SK-MEL-5 (cell line): ENCODE results near the gene AK8. TPM values are rescaled to one million over a fixed set of nuclear protein-coding genes. Genes with fewer than 3 reads are reported as not detected.
"Not testable (repeated sequence)": the region's sequence is repeated elsewhere in the genome, so short reads cannot be mapped to it uniquely, and the experiment has no call there.

ENCODE experiments used
- DNase-seq: peaks from one replicate; pipeline ENCODE4 v3.0.0-alpha.2; 2016; ENCODE audit warnings: low read depth, low spot score
- in situ Hi-C: cut with HindIII; loops from 2 replicates; pipeline ENCODE4 v1.10.0; 2016; ENCODE audit warnings: low sequenced_read_pairs, high pct_unique_total_duplicates, low pct_unique_long_range_greater_than_20kb
- total RNA-seq: library from RNA; depleted of rRNA; stranded (reverse); fragments of >200 nt; shearing (Covaris generic); gene quantifications from 2 replicates; pipeline ENCODE4 v1.2.3, GENCODE V29; 2014

The AK8 gene
- total RNA-seq, 1 experiment from 2014 or later = 0.21 TPM

DNA sequence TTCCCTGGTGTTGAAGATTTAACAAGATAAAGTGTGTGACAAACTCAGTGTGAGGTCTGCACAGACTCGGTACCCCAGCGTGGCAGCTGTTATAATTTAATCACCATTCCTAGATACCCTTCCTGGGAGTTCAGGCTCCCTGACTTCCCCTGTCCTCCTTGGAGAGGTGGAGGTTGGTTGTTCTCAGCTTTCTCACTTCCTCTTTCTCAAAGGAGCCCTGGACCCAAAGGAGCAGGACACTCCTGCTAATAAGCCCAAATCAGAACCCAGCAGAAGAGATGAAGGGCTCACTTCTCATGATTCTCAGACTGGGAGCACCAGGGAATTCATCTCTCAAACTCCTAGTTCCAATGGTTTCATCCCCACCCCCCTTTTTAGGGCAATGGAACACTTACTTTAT, 149.6 kb downstream of the AK8 start:
- no peak for DNase-seq
- in situ Hi-C loops = no loop called here

DNA sequence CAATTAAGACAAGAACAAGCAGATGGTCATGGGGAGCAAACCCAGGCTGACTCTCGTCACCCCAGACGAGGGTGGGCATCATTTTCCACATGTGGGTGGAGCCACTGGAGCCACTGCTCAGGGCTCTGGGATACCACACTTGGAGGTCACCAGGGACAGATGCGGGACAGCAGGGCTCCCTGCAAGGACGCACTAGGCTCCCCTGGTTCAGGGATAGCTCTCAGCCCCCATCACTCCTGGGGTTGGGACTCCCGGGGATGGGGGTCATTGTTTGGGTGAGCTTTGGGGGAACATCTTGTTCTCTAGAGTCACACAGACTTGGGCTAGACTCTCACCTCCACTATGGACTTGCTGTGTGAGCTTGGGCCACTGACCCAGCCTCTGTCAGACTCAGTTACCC, 150.0 kb downstream of the AK8 start:
- in situ Hi-C loops = no loop called here
- no peak for DNase-seq

DNA sequence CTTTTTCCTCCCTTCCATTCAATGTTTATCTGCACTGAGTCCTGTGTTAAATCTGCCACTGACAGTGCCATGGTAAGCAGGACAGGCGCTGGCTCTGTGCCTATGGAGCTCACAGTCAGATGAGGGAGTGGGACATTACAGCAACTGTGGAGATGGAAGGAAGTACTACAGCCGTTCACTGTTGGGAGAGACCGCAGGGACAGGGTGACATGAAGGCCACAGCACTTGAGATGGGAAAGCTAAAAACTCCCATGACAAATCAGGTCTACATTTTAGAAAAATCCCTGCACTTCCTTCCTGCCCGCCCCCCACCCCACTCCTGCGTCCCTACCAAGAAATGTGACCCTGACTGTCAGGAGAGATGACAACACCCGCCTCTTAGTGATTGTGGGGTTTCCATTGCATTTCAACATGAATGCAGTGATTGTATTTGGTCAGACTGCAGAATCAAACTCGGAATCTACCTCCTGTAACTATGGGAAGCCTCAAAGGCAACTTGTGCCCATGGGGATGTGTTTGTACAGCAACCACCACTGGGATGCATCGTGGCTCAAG, 151.4 kb downstream of the AK8 start:
- DNase-seq = peak; percentile 20
- in situ Hi-C loops = no loop called here

DNA sequence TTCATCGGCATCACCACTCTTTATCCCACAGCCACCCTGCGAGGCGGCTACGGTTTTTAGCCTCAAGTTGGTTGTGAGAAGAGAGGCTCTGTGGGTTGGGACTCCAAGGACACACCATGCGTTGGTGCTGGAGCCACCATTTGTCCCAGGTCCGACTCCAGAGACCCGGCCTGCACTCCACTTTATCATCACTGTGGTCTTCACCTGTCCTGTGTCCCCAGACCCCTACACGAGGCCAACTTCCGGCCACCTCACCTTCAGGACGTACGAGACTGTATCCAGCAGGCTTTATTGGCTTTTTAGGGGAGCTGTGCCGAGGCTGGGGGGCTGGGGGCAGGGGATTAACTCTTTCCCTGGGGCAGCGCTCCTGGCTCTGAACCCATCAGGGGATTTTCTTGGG, 152.8 kb downstream of the AK8 start:
- no peak for DNase-seq
- in situ Hi-C loops = no loop called here

DNA sequence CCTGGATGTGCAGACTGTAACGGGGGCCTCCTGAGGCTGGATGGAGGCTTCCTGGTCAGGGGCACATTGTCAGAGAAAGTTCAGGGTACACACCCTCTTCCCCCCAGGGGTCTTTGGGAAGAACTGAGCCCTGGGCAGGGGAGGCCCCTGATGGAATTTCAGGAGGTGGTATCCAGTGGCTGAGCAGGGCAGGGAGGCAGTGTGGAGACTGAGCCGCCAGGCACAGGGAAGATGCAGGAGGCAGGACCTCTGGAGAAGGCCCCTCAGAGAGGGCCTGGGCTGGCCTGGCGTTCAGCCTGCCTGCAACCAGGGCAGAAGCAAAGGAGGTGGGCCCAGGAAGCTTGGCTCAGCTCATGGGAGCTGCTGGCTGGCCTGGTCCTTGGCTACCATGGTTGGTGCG, 154.3 kb downstream of the AK8 start:
- no peak for DNase-seq
- in situ Hi-C loops = no loop called here

DNA sequence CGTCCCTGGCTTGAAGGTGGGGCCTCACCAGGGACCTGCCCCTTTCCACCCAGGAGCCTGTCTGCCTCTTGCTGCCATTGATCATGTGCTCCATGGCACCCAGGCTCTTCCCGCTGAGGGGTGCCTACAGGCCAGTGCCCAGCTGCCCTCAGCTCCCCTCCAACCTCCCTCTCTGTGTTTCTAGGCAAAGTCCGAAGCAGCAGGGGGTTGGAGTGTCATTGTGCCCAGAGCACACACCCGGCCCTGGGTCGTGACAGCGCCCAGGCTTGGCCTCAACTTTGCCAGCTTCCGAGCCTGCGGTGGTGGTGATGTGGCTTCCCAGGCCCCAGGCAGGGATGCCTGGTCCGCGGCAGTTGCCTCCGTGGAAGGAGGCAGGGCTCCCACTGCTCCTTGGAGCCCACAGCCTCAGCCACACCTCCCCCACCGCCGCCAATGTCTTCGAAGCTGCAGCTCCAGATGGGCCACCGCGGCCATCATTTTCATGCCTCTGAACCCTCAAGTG, 155.5 kb downstream of the AK8 start:
- in situ Hi-C loops = no loop called here

DNA sequence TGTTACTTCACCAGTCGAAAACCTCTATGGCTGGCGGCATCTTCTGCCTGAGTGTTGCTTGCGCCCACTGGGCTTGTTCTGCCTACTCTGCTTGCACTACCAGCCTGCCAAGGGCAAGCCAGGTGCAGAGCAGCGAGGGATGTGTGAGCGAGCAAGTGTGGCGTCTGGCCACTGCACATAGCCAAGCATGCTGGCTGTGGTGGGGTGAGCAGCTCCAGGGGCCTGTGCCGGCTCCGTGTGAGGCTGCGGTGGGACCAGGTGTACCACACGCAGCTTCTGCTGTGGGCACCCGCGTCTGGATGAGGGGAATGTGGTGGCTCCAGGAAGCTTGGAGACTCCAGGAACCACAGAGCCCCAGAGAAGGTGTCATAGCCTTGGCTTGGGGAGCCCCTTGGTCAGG, 156.4 kb downstream of the AK8 start:
- in situ Hi-C loops = no loop called here
- DNase-seq = no peak

More for the DNA sequence above, 155.5 kb downstream of the AK8 start:
- no peak for DNase-seq

DNA sequence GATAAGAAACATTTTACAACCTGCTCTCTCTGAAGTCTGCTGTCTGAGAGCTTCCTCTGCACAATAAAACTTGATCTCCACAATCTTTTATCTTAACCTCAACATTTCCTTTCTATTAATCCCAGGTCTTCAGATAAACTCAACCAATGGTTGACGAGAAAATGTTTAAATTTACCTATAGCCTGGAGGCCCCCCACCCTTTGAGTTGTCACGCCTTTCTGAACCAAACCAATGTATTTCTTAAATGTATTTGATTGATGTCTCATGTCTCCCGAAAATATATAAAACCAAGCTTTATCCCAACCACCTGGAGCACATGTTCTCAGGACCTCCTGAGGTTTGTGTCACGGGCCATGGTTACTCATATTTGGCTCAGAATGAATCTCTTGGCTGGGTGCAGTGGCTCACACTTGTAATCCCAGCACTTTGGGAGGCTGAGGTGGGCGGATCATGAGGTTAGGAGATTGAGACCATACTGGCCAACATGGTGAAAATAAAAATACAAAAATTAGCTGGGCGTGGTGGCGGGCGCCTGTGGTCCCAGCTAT, 159.6 kb downstream of the AK8 start:
- in situ Hi-C loops, DNase-seq: not testable (repeated sequence)

DNA sequence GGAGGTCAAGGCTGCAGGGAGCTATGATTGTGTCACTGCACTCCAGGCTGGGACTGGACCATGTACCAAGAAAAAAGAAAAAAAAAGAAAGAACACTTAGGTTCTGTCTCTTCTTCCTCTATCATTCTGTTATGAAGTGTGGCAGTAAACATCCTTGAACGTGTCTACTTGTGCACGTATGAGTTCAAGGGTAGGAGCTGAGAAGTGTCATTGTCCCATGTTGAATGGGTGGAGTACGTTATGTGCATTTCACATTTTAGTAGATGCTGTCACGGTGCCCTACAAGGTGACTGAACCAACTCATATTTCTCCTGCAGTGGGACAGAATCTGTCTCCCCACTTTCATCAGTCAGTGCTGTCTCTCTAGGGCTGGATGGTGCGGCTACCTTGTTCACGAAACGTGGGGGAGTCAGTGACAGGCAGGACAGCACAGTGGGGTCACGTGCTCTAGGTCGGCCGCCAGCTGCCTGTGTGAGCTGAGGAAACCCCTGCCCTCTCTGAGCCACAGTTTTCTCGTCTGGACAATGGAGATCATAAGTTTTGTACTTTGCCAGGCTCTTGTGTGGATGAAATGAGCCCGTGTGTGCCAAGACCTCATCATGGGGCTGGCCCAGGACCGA, 160.6 kb downstream of the AK8 start:
- in situ Hi-C loops = no loop called here
- DNase-seq = no peak

DNA sequence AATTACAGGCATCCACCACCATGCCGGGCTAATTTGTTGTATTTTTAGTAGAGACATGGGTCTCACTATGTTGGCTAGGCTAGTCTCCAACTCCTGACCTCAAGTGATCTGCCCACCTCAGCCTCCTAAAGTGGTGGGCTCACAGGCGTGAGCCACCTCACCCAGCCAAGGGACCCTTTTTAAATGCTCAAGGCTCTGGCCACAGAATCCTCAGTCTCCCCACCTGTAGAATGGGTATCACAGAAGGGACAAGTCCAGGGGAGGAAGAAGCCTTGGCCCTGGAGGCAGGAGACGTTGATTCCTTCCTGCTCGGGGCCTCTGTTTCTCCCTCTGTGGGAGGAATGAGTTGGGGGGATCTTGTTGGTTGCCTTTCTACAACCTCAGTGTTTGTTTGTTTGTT, 162.1 kb downstream of the AK8 start:
- in situ Hi-C loops = no loop called here

DNA sequence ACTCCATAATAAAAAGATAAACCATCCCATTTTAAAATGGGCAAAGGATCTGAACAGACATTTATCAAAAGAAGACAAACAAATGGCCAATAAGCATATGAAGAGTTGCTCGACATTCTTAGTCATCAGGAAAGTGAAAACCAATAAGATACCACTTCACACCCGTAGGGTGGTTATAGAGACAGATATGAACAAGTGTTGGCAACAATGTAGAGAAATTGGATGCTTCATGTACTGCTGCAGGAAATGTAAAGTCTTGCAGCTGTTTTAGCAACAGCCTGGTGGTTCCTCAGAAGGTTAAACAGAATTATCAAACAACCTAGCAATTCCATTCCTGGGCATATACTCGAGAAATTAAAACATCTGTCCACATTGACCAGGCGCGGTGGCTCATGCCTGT, 165.3 kb downstream of the AK8 start:
- in situ Hi-C loops = no loop called here
- no peak for DNase-seq

More for the DNA sequence above, 162.1 kb downstream of the AK8 start:
- no peak for DNase-seq

DNA sequence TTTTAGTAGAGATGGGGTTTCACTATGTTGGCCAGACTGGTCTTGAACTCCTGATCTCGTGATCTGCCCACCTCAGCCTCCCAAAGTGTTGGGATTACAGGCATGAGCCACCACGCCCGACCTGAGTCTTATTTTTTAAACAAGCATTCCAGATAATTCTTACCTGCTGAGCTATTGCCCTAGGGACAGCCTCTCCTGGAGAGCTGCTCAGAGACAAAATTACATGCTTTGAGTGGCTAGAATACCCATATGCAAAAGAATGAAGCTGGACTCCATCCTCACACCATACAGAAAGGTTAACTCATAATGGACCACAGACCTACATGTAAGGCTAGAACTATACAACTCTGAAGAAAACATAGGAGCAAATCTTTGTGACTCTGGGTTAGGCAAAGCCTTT, 166.2 kb downstream of the AK8 start:
- in situ Hi-C loops = no loop called here

DNA sequence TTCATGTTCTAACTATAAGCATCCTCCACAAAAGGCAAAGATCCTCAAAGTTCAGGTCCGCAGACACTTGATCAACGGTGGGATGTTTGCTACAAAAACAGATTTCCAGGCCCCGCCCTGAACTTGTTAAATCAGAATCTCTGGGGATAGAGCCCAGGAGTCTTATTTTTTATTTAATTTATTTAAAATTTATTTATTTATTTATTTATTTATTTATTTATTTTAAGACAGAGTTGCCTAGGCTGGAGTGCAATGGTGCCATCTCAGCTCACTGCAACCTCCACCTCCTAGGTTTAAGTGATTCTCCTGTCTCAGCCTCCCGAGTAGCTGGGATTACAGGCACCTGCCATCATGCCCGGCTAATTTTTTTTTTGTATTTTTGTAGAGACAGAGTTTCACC, 166.9 kb downstream of the AK8 start:
- in situ Hi-C loops, DNase-seq: not testable (repeated sequence)

More for the DNA sequence above, 166.2 kb downstream of the AK8 start:
- DNase-seq = no peak

DNA sequence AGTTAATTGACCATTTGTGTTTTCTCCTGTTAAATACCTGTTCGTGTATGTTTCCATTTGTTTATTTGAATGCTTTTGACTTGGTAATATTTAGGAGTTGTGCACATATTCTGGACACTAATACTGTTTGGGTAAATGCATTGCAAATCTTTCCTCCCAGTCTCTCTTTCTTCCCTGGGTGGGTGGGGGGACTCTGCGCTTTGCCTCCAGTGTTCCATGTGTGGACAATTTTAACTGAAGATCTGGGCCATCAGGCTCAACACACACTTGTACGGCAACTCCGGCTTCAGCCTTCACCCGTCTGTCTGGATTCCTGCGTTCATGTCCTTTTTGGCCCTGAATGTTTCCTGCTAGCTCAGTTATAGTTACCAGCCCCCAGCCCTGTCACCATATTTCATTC, 167.8 kb downstream of the AK8 start:
- in situ Hi-C loops = no loop called here
- DNase-seq = no peak

DNA sequence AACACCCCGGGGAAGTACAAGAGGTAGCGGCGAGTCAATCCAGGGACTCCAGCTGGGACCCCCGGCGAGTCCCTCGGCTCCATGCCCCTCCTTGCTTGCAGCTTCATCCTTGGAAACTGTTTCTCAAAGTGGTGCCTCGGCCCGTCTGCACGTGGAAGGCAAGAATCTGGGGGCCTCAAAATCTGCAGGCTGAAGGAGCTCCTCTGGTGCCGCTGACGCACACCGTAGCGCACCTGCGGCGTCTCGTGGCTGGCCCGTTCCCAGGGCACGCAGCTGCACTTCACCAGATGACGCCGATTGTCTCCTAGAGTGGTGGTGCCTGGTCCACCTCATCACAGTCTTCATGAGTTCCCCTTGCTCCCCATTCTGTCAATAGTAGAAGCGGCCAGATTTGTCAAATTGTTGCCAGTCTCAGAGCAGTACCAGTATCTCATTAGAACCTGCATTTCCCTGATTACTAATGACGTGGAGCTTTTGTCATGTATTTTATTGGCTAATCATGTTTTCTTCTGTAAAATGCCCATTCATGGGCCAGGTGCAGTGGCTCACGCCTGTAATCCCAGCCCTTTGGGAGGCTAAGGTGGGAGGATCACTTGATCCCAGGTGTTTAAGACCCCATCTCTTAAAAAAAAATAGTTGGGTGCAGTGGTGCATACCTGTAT, 169.2 kb downstream of the AK8 start:
- in situ Hi-C loops = no loop called here
- DNase-seq = no peak

DNA sequence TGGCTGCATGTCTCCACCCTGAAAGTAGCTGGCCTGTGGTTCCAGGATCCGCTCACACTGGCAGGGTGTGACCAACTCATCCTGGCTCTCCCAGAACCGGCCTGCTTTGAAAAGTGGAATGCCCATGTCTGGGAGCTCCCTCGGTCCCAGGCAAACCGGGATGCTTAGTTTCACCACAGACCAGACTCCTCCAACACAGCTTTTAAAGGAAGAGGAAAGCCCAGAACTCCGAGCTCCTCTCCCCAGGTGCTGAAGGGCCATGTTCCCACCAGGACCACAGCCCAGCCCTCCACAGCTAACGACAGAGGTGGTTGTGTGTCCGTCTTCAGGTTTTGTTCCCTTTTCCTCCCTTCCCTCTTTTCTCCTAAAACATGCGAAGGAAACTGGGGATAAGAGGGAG, 169.8 kb downstream of the AK8 start:
- in situ Hi-C loops = no loop called here
- DNase-seq = no peak

DNA sequence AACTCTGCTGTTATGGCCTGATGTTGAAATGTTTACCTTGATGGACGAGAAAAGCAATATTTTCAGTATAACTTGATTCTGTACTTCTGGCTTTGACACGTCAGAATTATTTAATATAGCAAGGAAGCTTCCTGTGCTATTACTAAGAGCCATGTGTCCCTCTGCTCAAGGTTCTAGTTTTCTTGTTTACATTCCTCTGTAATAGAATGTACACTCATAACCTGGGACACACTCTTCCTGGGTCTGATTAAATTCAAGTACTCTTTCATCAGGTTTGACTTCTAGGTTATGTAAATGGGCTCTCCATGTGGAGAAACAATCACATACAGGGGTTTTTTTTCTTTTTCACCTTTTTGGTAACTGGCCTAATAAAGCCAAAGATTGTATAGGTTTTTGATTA, 174.7 kb downstream of the AK8 start:
- DNase-seq = no peak

DNA sequence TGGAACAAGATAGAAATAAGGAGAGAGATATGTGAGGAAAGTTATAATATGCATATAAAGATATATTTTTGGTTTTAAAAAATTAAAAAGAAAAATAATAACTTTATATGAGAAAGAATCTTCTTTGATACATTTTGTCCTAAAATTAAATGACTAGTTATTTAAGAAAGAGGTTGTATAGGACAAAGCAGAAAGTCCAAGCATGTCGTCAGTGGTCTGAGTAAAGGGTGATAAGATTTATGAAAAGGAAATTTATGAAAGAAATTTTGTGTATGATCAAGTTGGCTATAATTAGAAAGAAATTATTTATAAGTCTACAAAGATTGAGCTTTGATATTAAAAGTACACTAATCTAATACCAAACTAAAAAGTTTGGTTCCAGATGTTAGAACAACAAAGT, 175.8 kb downstream of the AK8 start:
- in situ Hi-C loops = no loop called here
- no peak for DNase-seq

More for the DNA sequence above, 174.7 kb downstream of the AK8 start:
- in situ Hi-C loops = no loop called here

DNA sequence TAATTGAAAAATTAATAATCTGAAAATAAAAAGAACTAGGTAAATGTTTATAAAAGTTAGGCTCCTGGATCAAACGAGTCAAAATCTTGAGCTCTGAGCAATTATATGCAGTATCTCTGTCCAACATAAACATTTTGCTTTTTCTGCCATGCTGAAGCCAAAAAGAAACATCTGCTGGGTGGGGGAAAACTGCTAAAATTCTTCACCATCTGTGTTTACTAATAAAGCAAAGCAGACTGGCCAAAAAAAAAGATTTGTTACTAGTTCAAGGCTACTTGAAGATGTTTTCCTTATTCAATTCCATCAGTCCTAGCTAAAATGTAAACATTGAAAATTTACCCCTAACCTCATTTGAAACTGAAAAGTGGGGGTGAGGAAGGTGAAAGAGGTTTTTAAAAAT, 178.1 kb downstream of the AK8 start:
- DNase-seq = no peak
- in situ Hi-C loops = no loop called here
